Measurements from ENCODE around the gene CCNQ.

- no peak for TF ChIP-seq CTCF (conservative IDR thresholded peaks at IDR 0.05; ENCODE audit: low read length)
- no peak for TF ChIP-seq EZH2phosphoT487 (IDR thresholded peaks at IDR 0.05; ENCODE audit: borderline replicate concordance)
Observed at GRCh38 chrX:153631346-153631745, 32.4 kb upstream of the CCNQ start.
